SJCRH30 (cell line): ENCODE results near the gene MYBPHL. TPM values are rescaled to one million over a fixed set of nuclear protein-coding genes. Genes with fewer than 3 reads are reported as not detected.
A peak's percentile ranks its signal among the peaks of the same experiment; 100 is the strongest.

Experiments used
- DNase-seq, 2 experiments: peaks; one replicate each; pipeline ENCODE4 v3.0.0-alpha.2; 2015 to 2020
- H3K27ac ChIP-seq: fragments of 250-450 bp; sonication (Bioruptor Pico); 2 replicates; pipeline ENCODE4 v1.5.1; 2020; ENCODE audit warnings: mild to moderate bottlenecking, moderate library complexity
- H3K27me3 ChIP-seq: fragments of 250-450 bp; sonication (Bioruptor Pico); 2 replicates; pipeline ENCODE4 v1.5.1; 2020; ENCODE audit warnings: mild to moderate bottlenecking, moderate library complexity
- H3K36me3 ChIP-seq: fragments of 250-450 bp; sonication (Bioruptor Pico); 2 replicates; pipeline ENCODE4 v1.5.1; 2020; ENCODE audit warnings: mild to moderate bottlenecking, moderate library complexity
- H3K4me1 ChIP-seq: fragments of 250-450 bp; sonication (Bioruptor Pico); 2 replicates; pipeline ENCODE4 v1.5.1; 2020; ENCODE audit warnings: mild to moderate bottlenecking, moderate library complexity
- H3K4me3 ChIP-seq: fragments of 250-450 bp; sonication (Bioruptor Pico); 2 replicates; pipeline ENCODE4 v1.5.1; 2020; ENCODE audit warnings: mild to moderate bottlenecking, moderate library complexity
- H3K9me3 ChIP-seq: fragments of 250-450 bp; sonication (Bioruptor Pico); replicated peaks from 2 replicates; pipeline ENCODE4 v1.5.1; 2020; ENCODE audit warnings: mild to moderate bottlenecking, moderate library complexity
- total RNA-seq: library from RNA; depleted of rRNA; stranded (reverse); fragments of >200 nt; shearing (Covaris generic); gene quantifications from 2 replicates; pipeline ENCODE4 v1.2.3, GENCODE V29; 2014; rRNA removed

Gene MYBPHL
- total RNA-seq, 1 experiment from 2014 or later: 5.8 TPM

DNA sequence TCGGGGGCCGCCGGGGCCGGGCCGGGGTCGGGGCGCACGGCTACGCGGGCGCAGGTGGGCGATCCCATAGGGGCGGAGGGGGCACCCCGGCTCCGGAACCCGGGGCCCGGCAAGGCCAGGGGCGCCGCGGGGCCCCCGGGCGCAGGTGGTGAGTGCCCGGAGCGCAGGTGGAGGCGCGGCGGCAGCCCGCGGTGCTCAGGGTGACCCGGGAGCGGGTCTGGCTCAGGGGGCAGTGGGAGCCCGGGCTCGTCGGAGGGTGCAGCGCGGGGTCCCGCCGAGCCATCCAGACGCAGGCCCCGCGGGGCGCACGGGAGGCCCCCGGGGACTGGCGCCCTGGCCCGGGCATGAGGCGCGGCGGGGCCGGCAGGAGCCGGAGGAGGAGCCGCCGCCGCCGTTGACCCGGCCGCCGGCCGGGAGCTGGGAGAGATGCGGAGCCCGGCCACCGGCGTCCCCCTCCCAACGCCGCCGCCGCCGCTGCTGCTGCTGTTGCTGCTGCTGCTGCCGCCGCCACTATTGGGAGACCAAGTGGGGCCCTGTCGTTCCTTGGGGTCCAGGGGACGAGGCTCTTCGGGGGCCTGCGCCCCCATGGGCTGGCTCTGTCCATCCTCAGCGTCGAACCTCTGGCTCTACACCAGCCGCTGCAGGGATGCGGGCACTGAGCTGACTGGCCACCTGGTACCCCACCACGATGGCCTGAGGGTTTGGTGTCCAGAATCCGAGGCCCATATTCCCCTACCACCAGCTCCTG, 57.0 kb downstream of the MYBPHL start:
- Histone ChIP-seq H3K4me3 (peak overlapping the region; percentile 66), H3K9me3 (no peaks in the 10 kb centered on the region), H3K27ac (no peak overlapping the region), H3K27me3 (no peaks in the 10 kb centered on the region; the same call in 1 of the 2 replicates), H3K36me3 (no peaks in the 10 kb centered on the region), H3K4me1 (peaks cover 9% of the 10 kb centered on the region)
- no peak for DNase-seq

DNA sequence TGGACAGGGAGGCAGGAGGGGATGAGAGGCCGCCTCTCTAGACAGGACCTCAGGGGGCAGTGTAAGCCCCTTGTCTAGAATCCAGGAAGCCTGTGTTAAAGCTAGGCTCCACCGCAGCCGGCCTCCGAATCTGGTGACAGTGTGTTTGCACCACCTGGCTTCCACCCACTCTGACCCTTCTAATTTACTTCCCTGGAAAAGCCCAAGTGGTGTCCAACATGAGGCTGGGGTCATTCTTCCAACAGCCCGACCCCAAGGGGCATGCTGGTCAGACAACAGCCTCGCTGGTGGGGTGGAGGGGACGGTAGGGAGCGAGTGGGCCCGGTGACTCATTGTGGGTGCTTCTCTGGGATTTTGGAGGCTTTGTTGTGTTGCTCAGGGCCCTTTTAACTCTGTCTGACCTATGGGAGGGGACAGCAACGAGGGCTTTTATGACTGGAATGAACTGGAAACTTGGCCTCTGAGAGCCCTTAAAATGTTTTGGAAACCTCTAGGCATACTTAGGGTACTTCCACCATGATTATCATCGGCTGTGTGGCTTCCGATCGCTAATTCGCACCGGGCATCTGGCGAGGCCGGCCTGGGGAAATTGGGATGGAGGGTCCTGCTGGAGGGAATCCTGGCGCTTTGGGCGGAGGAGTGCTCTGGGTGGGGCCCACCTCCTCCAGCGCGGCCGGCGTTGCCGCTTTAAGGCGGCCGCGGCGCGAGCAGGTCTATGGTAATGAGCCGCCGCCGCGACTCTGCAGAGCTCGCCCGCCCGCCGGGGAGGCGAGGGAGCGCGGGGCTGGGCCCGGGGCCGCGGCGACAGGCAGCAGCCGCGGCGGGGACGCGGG, 57.8 kb downstream of the MYBPHL start, which contains the start of gene CELSR2:
CELSR2 (plus strand) TSS at position 743 of the 833 bp plus-strand sequence. CDS start 541 bp downstream, outside the sequence.
- H3K27ac ChIP-seq: no peak within 1 kb of the TSS
- no peaks in the 10 kb centered on the region for H3K36me3 ChIP-seq

DNA sequence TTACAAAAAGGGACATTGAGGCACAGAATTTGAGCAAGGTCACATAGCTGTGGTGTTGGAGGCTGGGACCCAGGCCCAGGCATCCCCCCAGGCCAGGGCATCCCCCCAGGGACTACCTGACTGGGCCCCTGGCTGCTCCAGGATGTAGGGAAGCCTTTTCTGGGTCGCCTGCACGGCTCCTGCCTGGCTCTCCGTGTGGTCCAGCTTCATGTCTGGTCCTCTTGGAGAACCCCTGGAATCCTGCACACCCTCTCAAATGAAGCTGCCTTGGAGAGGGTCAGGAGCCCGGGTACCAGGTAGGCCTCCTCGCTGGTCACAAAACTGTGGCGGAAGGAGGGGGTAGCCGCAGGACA, 58.4 kb downstream of the MYBPHL start:
- Histone ChIP-seq H3K27ac (no peak overlapping the region), H3K27me3 (no peaks in the 10 kb centered on the region; the same call in 1 of the 2 replicates), H3K36me3 (no peaks in the 10 kb centered on the region), H3K4me3 (no peak overlapping the region), H3K9me3 (no peaks in the 10 kb centered on the region), H3K4me1 (0 out of 2 replicates have a peak, but pooled peaks cover 2% of the 10 kb centered on the region)
- no peak for DNase-seq

More for the DNA sequence above, 57.8 kb downstream of the MYBPHL start, which contains the start of gene CELSR2:
- Histone ChIP-seq H3K9me3 (no peaks in the 10 kb centered on the region), H3K4me1 (peaks cover 5% of the 10 kb centered on the region), H3K27me3 (no peaks in the 10 kb centered on the region; the same call in 1 of the 2 replicates), H3K4me3 (peak within 1 kb of the TSS; percentile 66)
- DNase-seq: peak; percentile 68 to 82

DNA sequence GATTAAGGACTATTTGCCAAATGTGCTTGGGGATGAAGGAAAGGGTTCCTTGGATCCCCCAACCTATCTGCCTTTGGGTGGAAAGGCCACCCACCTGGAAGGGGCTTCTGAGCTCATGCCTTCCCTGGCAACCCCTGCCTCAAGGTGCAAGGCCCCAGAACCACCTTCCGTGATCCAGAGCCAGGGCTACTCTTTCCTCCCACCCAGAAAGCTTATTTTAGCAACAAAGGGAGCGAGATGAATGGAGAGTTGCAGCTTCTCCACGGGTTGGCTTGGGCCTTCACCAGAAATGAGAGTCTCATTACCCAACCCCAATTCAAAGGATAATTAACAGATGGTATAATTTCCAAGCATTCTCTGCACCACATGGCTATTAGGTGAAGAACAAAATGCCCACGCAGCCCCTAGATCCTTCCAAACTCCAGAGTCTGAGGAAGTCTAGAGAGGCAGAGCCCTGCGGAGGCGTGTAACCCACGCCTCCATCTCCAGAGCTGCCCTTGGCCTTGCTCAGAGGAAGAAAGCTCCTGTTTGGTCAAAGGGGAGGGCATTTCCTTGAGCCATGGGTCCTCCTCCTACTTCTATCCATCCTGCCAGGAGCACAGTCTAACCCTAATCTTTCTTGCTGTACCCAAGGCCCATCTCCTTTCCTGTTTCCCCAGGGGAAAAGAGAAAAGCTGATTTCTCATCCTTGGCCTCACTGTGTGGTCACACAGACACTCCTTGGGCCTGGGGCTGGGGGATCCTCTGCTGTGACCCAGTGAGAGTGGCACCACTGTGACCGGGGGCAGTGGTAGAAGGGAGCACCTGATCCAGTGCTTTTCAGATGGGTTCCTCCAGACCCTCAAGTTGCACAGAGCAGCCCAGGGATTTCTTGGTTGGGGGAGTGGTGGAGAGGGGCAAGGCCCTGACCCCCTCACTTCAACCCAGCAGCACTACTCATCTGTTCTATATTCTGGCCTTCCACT, 59.1 kb downstream of the MYBPHL start:
- 0 out of 2 replicates have a peak, but pooled peaks cover 2% of the 10 kb centered on the region for H3K4me1 ChIP-seq
- no peaks in the 10 kb centered on the region for H3K36me3 ChIP-seq
- no peak overlapping the region for H3K27ac ChIP-seq
- H3K4me3 ChIP-seq: no peak overlapping the region
- H3K9me3 ChIP-seq: no peaks in the 10 kb centered on the region
- no peak for DNase-seq
- H3K27me3 ChIP-seq: no peaks in the 10 kb centered on the region; the same call in 1 of the 2 replicates

DNA sequence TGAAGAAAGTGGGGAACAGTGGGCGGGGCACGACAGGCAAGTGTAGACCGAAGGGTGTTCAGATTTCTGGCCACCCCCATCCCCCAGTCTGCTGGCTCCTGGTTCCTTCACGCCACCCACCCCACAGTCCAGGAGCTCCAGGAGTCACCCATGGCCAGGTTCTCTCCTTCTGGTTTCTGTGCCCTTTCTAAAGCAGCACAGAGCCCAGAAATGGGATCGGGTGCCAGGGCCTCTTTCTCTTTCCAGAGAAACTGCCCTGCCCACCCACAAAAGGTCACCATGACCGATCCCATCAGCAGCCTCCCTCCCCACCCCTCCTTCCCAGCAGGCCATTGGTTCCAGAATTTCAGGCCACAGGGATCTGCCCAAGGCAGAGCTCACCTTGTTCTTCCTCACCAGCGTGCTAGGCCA, 60.7 kb downstream of the MYBPHL start:
- 0 out of 2 replicates have a peak, but pooled peaks cover 2% of the 10 kb centered on the region for H3K4me1 ChIP-seq

DNA sequence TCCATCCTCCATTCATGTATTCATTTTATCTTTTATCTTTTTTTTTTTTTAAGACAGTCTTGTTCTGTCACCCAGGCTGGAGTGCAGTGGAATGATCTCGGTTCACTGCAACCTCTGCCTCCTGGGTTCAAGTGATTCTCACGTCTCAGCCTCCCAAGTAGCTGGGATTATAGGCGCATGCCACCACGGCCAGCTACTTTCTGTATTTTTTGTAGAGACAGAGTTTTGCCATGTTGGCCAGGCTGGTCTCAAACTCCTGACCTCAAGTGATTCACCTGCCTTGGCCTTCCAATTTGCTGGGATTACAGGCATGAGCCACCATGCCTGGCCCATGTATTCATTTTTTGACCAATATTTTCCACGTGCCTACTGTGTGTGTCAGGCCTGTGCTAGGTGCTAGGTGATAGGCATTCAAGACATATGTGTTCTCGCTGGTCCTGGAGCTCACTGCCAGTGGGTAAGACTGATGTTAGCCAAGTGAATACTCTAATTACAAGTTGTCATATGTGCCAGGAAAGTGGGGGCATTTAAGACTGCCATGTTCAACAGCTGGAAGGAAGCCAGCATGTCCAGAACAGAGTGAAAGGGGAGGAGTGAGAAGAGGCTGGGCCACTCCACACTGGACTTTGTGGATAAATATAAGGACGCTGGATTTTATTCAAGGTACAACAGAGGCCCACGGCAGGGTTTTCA, 62.8 kb downstream of the MYBPHL start:
- no peak for DNase-seq
- no peak overlapping the region for H3K27ac ChIP-seq
- no peaks in the 10 kb centered on the region for H3K36me3 ChIP-seq
- H3K4me3 ChIP-seq: no peak overlapping the region
- no peaks in the 10 kb centered on the region for H3K9me3 ChIP-seq
- 0 out of 2 replicates have a peak, but pooled peaks cover 2% of the 10 kb centered on the region for H3K4me1 ChIP-seq
- no peaks in the 10 kb centered on the region; the same call in 1 of the 2 replicates for H3K27me3 ChIP-seq

More for the DNA sequence above, 60.7 kb downstream of the MYBPHL start:
- DNase-seq: no peak
- H3K4me3 ChIP-seq: no peak overlapping the region
- no peaks in the 10 kb centered on the region for H3K36me3 ChIP-seq
- H3K27me3 ChIP-seq: no peaks in the 10 kb centered on the region; the same call in 1 of the 2 replicates
- H3K9me3 ChIP-seq: no peaks in the 10 kb centered on the region
- no peak overlapping the region for H3K27ac ChIP-seq

DNA sequence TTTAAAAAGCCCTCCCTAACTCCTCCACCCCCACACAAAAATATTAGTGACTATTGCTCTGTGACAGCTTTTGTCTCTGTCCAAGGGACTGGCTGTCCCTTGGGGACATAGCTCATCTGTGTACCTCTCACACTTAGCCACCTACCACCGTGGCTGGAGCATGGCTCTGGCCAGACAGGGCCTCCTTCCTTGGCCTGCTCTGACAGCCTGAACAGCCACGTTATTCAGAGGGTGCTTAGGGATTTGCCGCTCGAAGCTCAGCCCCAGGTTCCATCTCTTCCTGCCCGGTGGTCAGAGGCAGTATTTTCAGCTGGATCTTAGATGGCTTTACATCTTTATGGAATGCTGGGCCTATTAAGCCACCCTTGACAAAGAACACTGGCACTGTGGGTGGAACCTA, 63.6 kb downstream of the MYBPHL start:
- Histone ChIP-seq H3K27ac (no peak overlapping the region), H3K27me3 (no peaks in the 10 kb centered on the region; the same call in 1 of the 2 replicates), H3K9me3 (no peaks in the 10 kb centered on the region), H3K36me3 (peaks cover 5% of the 10 kb centered on the region; the same call in 1 of the 2 replicates), H3K4me3 (no peak overlapping the region), H3K4me1 (no peaks in the 10 kb centered on the region)
- DNase-seq: no peak

DNA sequence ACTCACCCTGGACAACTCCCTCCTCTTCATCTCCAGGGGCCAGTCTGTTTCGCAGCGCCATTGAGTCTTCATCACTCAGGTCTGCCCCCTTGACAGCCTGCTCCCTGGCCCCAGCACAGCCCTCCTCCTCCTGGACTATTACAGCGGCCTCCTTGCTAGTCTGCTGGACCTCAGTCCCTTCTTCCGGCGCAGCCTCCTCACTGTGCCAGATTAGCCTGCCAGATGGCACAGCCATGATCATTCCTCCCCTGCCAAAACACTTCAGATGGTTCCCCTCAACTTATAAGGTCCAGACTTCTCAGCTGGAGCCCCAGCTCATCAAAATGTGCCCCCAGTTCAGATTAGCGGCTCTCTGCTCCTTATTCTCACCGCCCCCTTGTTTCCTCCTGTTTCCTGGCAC, 64.4 kb downstream of the MYBPHL start:
- no peaks in the 10 kb centered on the region for H3K4me1 ChIP-seq
- DNase-seq: no peak
- H3K27ac ChIP-seq: no peak overlapping the region
- H3K9me3 ChIP-seq: no peaks in the 10 kb centered on the region
- no peak overlapping the region for H3K4me3 ChIP-seq
- peaks cover 12% of the 10 kb centered on the region; the same call in 1 of the 2 replicates for H3K36me3 ChIP-seq
- H3K27me3 ChIP-seq: no peaks in the 10 kb centered on the region; the same call in 1 of the 2 replicates

Other genes starting within 250 kb of the MYBPHL start
- gene TAF13, start 231.0 kb downstream of the MYBPHL start, total RNA-seq: 52.2 and 54.2 TPM in 2 replicates
- gene TMEM167B, start 216.2 kb downstream of the MYBPHL start, total RNA-seq: 20.7 and 24.7 TPM in 2 replicates
- 0.03 TPM in 1 of 2 replicates, not detected in the other for gene ELAPOR1, start 192.9 kb downstream of the MYBPHL start, total RNA-seq
- 105 and 107 TPM in 2 replicates for gene SARS1, start 93.1 kb downstream of the MYBPHL start, total RNA-seq
- gene CELSR2, start 57.5 kb downstream of the MYBPHL start, total RNA-seq: 2.6 and 4.0 TPM in 2 replicates
- 67.5 and 73.2 TPM in 2 replicates for gene PSRC1, start 23.9 kb downstream of the MYBPHL start, total RNA-seq
- 36.9 and 41.1 TPM in 2 replicates for gene SORT1, start 90.9 kb upstream of the MYBPHL start, total RNA-seq
- 81.9 and 82.3 TPM in 2 replicates for gene PSMA5, start 119.4 kb upstream of the MYBPHL start, total RNA-seq
- gene SYPL2, start 159.5 kb upstream of the MYBPHL start, total RNA-seq: 0.65 and 0.86 TPM in 2 replicates
- 7.0 and 9.1 TPM in 2 replicates for gene ATXN7L2, start 176.9 kb upstream of the MYBPHL start, total RNA-seq
- gene CYB561D1, start 187.1 kb upstream of the MYBPHL start, total RNA-seq: 8.4 and 9.7 TPM in 2 replicates
- gene AMIGO1, start 202.7 kb upstream of the MYBPHL start, total RNA-seq: 0.58 and 0.59 TPM in 2 replicates
- 0.20 and 0.57 TPM in 2 replicates for gene GPR61, start 232.9 kb upstream of the MYBPHL start, total RNA-seq
- gene GNAI3, start 241.6 kb upstream of the MYBPHL start, total RNA-seq: 12.2 and 13.4 TPM in 2 replicates